Spinal cord (tissue), 10 donors: ENCODE data around the gene FBXW4. TPM values are rescaled to one million over a fixed set of nuclear protein-coding genes. Genes with fewer than 3 reads are reported as not detected.
A peak's percentile ranks its signal among the peaks of the same experiment; 100 is the strongest.

ENCODE experiments used
- DNase-seq, 6 donors: peaks; one replicate each; pipeline versions ENCODE4 v3.0.0 to v3.0.0-alpha.2; 2013 to 2015; ENCODE audit warnings: low spot score in 6 of 6, low read depth in 4 of 6
- H3K27ac ChIP-seq: one replicate; pipeline ENCODE4 v1.5.1; 2013; ENCODE audit warnings: low read depth, low read length, control low read depth
- H3K27me3 ChIP-seq: one replicate; pipeline ENCODE4 v1.6.1; 2013; ENCODE audit warnings: low read length; ENCODE audit not compliant: control insufficient read depth, insufficient read depth
- H3K36me3 ChIP-seq: one replicate; pipeline ENCODE4 v1.6.1; 2013; ENCODE audit warnings: low read length; ENCODE audit not compliant: control insufficient read depth, insufficient read depth
- H3K4me1 ChIP-seq: one replicate; pipeline ENCODE4 v1.6.1; 2013; ENCODE audit warnings: low read length; ENCODE audit not compliant: control insufficient read depth, insufficient read depth
- H3K4me3 ChIP-seq: one replicate; pipeline ENCODE4 v1.5.1; 2013; ENCODE audit warnings: low read depth, low read length, control low read depth
- H3K9me3 ChIP-seq: one replicate; pipeline ENCODE4 v1.6.1; 2013; ENCODE audit warnings: low read length; ENCODE audit not compliant: control insufficient read depth, insufficient read depth
- WGBS: methylation state at CpG from one replicate; pipeline ENCODE4 v1.1.5; 2013; ENCODE audit warnings: missing lambda C conversion rate; ENCODE audit not compliant: insufficient coverage; 5-methylcytosine and 5-hydroxymethylcytosine counted together
- polyA plus RNA-seq, 2 donors: library from polyadenylated mRNA; unstranded; fragments of 120-200 nt; gene quantifications; one replicate each; pipeline ENCODE4 v1.2.1, GENCODE V29; 2013; ENCODE audit not compliant: insufficient read length in 2 of 2
- total RNA-seq, 2 donors: library from RNA; depleted of rRNA in 1 of 2; stranded (reverse); fragments of 120-200 nt in 1 of 2; fragments of >200 nt in 1 of 2; gene quantifications; one replicate each; pipeline versions ENCODE4 v1.2.3 to v1.2.4, GENCODE V29; 2013 to 2014
- donor health status: healthy.

Gene FBXW4
- total and polyA plus RNA-seq, 4 donors = 40.1 to 49.1 (median 45.5) TPM

- H3K27ac ChIP-seq = no peak overlapping the region
- H3K36me3 ChIP-seq = no peaks in the 10 kb centered on the region
Measured at GRCh38 chr10:101686133-101686925, 8.6 kb downstream of the FBXW4 start.

GRCh38 chr10:101684782-101685181, 10.2 kb downstream of the FBXW4 start:
- WGBS = 35% methylated on average over 1 of the region's 1 CpG
- Histone ChIP-seq H3K4me3 (no peak overlapping the region), H3K27me3 (no peaks in the 10 kb centered on the region), H3K27ac (no peak overlapping the region), H3K4me1 (peaks cover 3% of the 10 kb centered on the region), H3K36me3 (no peaks in the 10 kb centered on the region), H3K9me3 (no peaks in the 10 kb centered on the region)
- no peak for DNase-seq

More at GRCh38 chr10:101686133-101686925, 8.6 kb downstream of the FBXW4 start:
- Histone ChIP-seq H3K9me3 (no peaks in the 10 kb centered on the region), H3K27me3 (no peaks in the 10 kb centered on the region), H3K4me3 (no peak overlapping the region), H3K4me1 (peaks cover 3% of the 10 kb centered on the region)
- 100% methylated on average over 1 of the region's 5 CpGs for WGBS
- DNase-seq = no peak

- H3K27me3 ChIP-seq = no peaks in the 10 kb centered on the region
- no peak for DNase-seq
- no peak overlapping the region for H3K27ac ChIP-seq
- no peaks in the 10 kb centered on the region for H3K36me3 ChIP-seq
- H3K9me3 ChIP-seq = no peaks in the 10 kb centered on the region
- peaks cover 3% of the 10 kb centered on the region for H3K4me1 ChIP-seq
- no peak overlapping the region for H3K4me3 ChIP-seq
- 82% methylated on average over 2 of the region's 3 CpGs for WGBS
Measured at GRCh38 chr10:101683276-101683675, 11.7 kb downstream of the FBXW4 start.

- Histone ChIP-seq H3K36me3 (no peaks in the 10 kb centered on the region), H3K4me3 (no peak overlapping the region)
- WGBS = no CpG with 5 or more reads among the region's 2 CpGs
Measured at GRCh38 chr10:101682172-101682825, 12.7 kb downstream of the FBXW4 start.

GRCh38 chr10:101676565-101676964, 18.4 kb downstream of the FBXW4 start:
- Histone ChIP-seq H3K36me3 (peaks cover 8% of the 10 kb centered on the region), H3K27ac (no peak overlapping the region), H3K27me3 (no peaks in the 10 kb centered on the region), H3K4me1 (peaks cover 10% of the 10 kb centered on the region), H3K4me3 (no peak overlapping the region), H3K9me3 (peaks cover 3% of the 10 kb centered on the region)
- no peak for DNase-seq

More at GRCh38 chr10:101682172-101682825, 12.7 kb downstream of the FBXW4 start:
- no peak for DNase-seq
- Histone ChIP-seq H3K9me3 (no peaks in the 10 kb centered on the region), H3K27me3 (no peaks in the 10 kb centered on the region), H3K27ac (no peak overlapping the region), H3K4me1 (peaks cover 3% of the 10 kb centered on the region)

GRCh38 chr10:101675115-101675514, 19.9 kb downstream of the FBXW4 start:
- Histone ChIP-seq H3K9me3 (peaks cover 3% of the 10 kb centered on the region), H3K36me3 (peaks cover 8% of the 10 kb centered on the region), H3K4me3 (no peak overlapping the region), H3K27ac (no peak overlapping the region), H3K4me1 (peaks cover 10% of the 10 kb centered on the region), H3K27me3 (no peaks in the 10 kb centered on the region)
- no peak for DNase-seq
- 100% methylated on average over 1 of the region's 2 CpGs for WGBS

- H3K27me3 ChIP-seq = no peaks in the 10 kb centered on the region
- H3K9me3 ChIP-seq = peaks cover 3% of the 10 kb centered on the region
- H3K4me1 ChIP-seq = peaks cover 10% of the 10 kb centered on the region
- peak in 2 of 6 donors; percentile 45 to 76 for DNase-seq
- WGBS = 36% methylated on average over 3 of the region's 6 CpGs
- H3K4me3 ChIP-seq = no peak overlapping the region
- H3K27ac ChIP-seq = peak overlapping the region; percentile 13
- peaks cover 20% of the 10 kb centered on the region for H3K36me3 ChIP-seq
Measured at GRCh38 chr10:101672536-101672935, 22.4 kb downstream of the FBXW4 start.

- no CpG with 5 or more reads among the region's 1 CpG for WGBS
- Histone ChIP-seq H3K36me3 (peaks cover 23% of the 10 kb centered on the region), H3K27me3 (no peaks in the 10 kb centered on the region)
Measured at GRCh38 chr10:101671453-101671852, 23.5 kb downstream of the FBXW4 start.

GRCh38 chr10:101670635-101671034, 24.3 kb downstream of the FBXW4 start:
- Histone ChIP-seq H3K27ac (no peak overlapping the region), H3K9me3 (no peaks in the 10 kb centered on the region), H3K27me3 (no peaks in the 10 kb centered on the region), H3K4me1 (peaks cover 10% of the 10 kb centered on the region), H3K36me3 (peaks cover 23% of the 10 kb centered on the region), H3K4me3 (no peak overlapping the region)
- no peak for DNase-seq

More at GRCh38 chr10:101671453-101671852, 23.5 kb downstream of the FBXW4 start:
- Histone ChIP-seq H3K9me3 (peaks cover 2% of the 10 kb centered on the region), H3K4me3 (no peak overlapping the region), H3K4me1 (peaks cover 10% of the 10 kb centered on the region), H3K27ac (no peak overlapping the region)
- DNase-seq = no peak

GRCh38 chr10:101669181-101669580, 25.8 kb downstream of the FBXW4 start:
- Histone ChIP-seq H3K36me3 (peaks cover 23% of the 10 kb centered on the region), H3K9me3 (no peaks in the 10 kb centered on the region), H3K4me3 (no peak overlapping the region), H3K27ac (no peak overlapping the region), H3K27me3 (no peaks in the 10 kb centered on the region), H3K4me1 (peaks cover 10% of the 10 kb centered on the region)
- 100% methylated on average over 2 of the region's 2 CpGs for WGBS
- no peak for DNase-seq
